Naive thymus-derived CD8-positive, alpha-beta T cell (primary cell): ENCODE results near the gene KCNE4. TPM values are rescaled to one million over a fixed set of nuclear protein-coding genes. Genes with fewer than 3 reads are reported as not detected.

Source experiments
- ATAC-seq, 2 donors: fragments of 150-1000 bp; cut with Tn5 transposase in 1 of 2; sonication (Bioruptor Pico), chemical (Tn5 transposase) in 1 of 2; 1 replicate in 1 of 2; 2 replicates in 1 of 2; pipeline ENCODE4 v1.10.0; 2021; ENCODE audit warnings: mild to moderate bottlenecking in 2 of 2, moderate library complexity in 2 of 2
- POLR2A ChIA-PET: fragments of 350-600 bp; sonication (Branson Sonifier 250); formaldehyde crosslinking; loops from one replicate; lab custom pipeline; 2021; ENCODE audit warnings: antibody characterized with exemption; lab: Charles Lee
- DNase-seq, 10 donors: peaks; one replicate each; pipeline versions ENCODE4 v3.0.0 to v3.0.0-alpha.2; 2020 to 2022
- H3K27ac Mint-ChIP-seq, 10 donors: one replicate each; pipeline ENCODE4 v1.8.0; 2020 to 2022; ENCODE audit warnings: mild to moderate bottlenecking in 10 of 10, mixed read lengths in 10 of 10, moderate library complexity in 4 of 10, inconsistent platforms in 1 of 10
- H3K27me3 Mint-ChIP-seq, 5 donors: one replicate each; pipeline ENCODE4 v1.8.0; 2021 to 2022; ENCODE audit warnings: mixed read lengths in 5 of 5
- H3K36me3 Mint-ChIP-seq, 3 donors: one replicate each; pipeline ENCODE4 v1.8.0; 2020 to 2022; ENCODE audit warnings: mixed read lengths in 3 of 3, mild to moderate bottlenecking in 2 of 3, inconsistent platforms in 1 of 3
- H3K4me1 Mint-ChIP-seq, 4 donors: one replicate each; pipeline ENCODE4 v1.8.0; 2021 to 2022; ENCODE audit warnings: mixed read lengths in 4 of 4
- H3K4me3 Mint-ChIP-seq, 10 donors: one replicate each; pipeline ENCODE4 v1.8.0; 2020 to 2022; ENCODE audit warnings: mild to moderate bottlenecking in 10 of 10, mixed read lengths in 10 of 10, moderate library complexity in 6 of 10, inconsistent platforms in 1 of 10
- H3K9me3 Mint-ChIP-seq, 9 donors: one replicate each; pipeline ENCODE4 v1.8.0; 2020 to 2022; ENCODE audit warnings: mixed read lengths in 9 of 9, mild to moderate bottlenecking in 3 of 9, inconsistent platforms in 1 of 9, moderate library complexity in 1 of 9
- polyA plus RNA-seq, 3 donors: library from polyadenylated mRNA; unstranded; fragments of 300-500 nt; fragmentation: Illumina TruSeq; gene quantifications; one replicate each; pipeline ENCODE4 v1.2.3, GENCODE V29; 2021
- total RNA-seq, 8 experiments: library from RNA in 2 of 8; stranded (reverse) in 2 of 8; gene quantifications; one replicate each; pipeline ENCODE4 v1.2.3 and lab custom pipeline; 2021 to 2026

Gene KCNE4
- total and polyA plus RNA-seq, 5 experiments from 2014 or later = not detected

DNA sequence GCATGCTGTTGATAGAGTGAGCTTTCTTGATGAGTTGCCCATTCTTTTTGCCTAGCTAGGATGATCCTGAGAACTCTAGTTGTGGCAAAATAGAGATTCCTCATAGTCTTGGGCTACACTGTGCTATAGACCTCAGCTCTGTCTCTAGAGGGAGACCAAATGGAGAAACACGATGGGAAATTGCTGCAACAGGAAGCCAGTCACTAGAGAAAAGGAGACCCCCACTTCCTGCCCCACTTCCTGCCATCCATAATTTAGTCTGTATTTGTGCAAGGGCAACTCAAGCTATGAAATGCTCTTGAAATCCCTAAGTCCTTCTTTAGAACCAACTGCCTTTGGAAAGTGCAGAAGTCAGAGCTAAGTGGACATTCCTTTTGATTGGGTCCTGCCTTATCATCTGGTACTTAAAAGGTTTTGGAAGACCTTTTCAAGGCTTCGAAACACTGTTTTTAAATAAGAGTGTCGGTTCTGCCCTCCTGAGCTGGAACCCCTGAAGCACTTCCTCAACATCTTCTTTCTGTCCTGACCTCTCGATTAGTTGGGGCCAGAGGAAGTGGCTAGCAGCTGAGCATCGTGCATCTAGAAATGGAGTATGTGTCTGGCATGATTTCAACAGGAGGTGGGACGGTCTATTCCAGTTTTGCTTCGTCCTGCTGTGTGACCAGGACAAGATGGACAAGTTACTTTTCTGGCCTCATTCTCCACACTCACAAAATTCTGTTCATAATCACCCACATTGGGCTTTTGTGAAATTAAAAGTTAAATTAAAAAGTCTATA, 8.6 kb upstream of the KCNE4 start:
- DNase-seq = no peak
- peaks cover 9 to 17% (median 15%) of the 10 kb centered on the region in 4 donors for H3K4me1 Mint-ChIP-seq
- ATAC-seq = no peak
- no peak overlapping the region for H3K4me3 Mint-ChIP-seq
- peaks cover 0 to 3% (median 0%) of the 10 kb centered on the region in 9 donors for H3K9me3 Mint-ChIP-seq
- H3K27ac Mint-ChIP-seq = peak overlapping the region in 2 of 10 donors; percentile 15 to 68
- no peaks in the 10 kb centered on the region for H3K36me3 Mint-ChIP-seq
- H3K27me3 Mint-ChIP-seq = peaks cover 0 to 12% (median 3%) of the 10 kb centered on the region in 5 donors
- POLR2A ChIA-PET = no interaction called here

DNA sequence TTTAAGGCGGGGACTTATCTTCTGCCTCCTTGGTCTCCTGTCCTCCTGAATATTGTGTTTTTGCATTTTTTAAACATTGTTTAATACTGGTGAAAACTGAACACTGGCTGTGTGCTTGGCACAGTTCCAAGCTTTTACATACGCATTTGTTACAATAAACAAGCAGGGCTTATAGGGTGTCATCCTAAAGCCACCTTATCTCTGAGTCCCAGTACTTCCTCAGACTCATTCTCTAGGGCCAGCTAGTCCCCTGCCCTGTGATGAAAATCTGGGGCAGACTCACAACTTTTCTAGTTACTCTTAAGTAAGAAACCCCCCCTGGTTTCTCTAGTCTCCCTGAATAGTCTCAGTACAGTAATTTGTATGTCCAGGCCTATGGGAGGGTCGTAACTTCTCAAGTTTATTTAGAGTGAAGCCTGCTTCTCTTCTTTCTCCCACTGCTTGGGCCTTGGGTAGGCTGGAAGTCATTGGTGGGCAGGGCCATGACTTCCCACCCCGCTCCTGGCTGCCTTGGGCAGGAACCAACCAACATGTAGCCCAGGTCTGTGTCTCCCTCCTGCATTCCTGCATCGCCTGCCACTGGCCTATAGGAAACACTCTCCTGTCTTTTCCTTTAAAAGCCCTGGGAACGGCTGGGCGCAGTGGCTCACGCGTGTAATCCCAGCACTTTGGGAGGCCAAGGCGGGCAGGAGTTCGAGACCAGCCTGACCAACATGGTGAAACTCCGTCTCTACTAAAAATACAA, 7.7 kb upstream of the KCNE4 start:
- ATAC-seq (no peak), DNase-seq (no peak)
- Mint-ChIP-seq H3K4me1 (peaks cover 9 to 17% (median 15%) of the 10 kb centered on the region in 4 donors), H3K4me3 (no peak overlapping the region), H3K27ac (peak overlapping the region in 1 of 10 donors; percentile 43), H3K9me3 (peaks cover 0 to 3% (median 0%) of the 10 kb centered on the region in 9 donors), H3K27me3 (peaks cover 0 to 12% (median 3%) of the 10 kb centered on the region in 5 donors), H3K36me3 (no peaks in the 10 kb centered on the region)
- POLR2A ChIA-PET = no interaction called here

DNA sequence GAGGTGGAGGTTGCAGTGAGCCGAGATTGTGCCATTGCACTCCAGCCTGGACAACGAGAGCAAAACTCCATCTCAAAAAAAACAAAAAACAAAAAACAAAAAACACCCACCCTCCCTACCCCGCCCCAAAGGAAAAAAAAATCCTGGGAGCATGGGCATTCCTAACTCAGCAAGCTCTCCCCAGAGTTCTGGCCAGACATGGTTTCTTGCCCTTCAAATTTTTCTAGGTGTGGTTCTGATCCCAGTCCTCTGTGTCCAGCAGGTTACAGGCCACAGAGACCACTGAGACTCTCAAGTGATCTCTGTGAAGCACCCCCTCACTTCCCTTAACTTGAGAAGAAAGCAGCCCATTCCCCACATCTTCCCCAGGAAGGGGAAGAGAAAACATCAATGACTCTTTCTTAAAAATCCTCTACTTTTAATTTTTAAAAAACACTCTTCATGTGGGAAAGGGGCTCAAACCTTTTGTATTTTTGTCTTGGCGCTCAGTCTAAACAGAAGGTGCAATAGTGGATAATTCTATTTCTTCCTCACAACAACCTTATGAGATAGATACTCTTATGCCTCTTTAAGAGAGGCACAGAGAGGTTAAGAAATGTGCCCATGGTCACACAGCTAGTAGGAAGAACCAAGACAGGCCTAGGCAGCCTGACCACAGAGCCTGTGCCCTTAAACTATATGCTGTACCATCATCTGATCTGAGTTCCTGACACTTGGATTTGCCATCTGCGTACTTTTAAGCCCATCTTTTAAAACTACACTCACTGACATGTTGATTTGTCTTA, 6.9 kb upstream of the KCNE4 start:
- no peaks in the 10 kb centered on the region for H3K36me3 Mint-ChIP-seq
- POLR2A ChIA-PET = no interaction called here
- no peak overlapping the region for H3K4me3 Mint-ChIP-seq
- ATAC-seq (no peak), DNase-seq (no peak)
- peaks cover 9 to 17% (median 15%) of the 10 kb centered on the region in 4 donors for H3K4me1 Mint-ChIP-seq
- H3K27ac Mint-ChIP-seq = no peak overlapping the region
- peaks cover 0 to 3% (median 0%) of the 10 kb centered on the region in 9 donors for H3K9me3 Mint-ChIP-seq
- peaks cover 0 to 13% (median 1%) of the 10 kb centered on the region in 5 donors for H3K27me3 Mint-ChIP-seq

DNA sequence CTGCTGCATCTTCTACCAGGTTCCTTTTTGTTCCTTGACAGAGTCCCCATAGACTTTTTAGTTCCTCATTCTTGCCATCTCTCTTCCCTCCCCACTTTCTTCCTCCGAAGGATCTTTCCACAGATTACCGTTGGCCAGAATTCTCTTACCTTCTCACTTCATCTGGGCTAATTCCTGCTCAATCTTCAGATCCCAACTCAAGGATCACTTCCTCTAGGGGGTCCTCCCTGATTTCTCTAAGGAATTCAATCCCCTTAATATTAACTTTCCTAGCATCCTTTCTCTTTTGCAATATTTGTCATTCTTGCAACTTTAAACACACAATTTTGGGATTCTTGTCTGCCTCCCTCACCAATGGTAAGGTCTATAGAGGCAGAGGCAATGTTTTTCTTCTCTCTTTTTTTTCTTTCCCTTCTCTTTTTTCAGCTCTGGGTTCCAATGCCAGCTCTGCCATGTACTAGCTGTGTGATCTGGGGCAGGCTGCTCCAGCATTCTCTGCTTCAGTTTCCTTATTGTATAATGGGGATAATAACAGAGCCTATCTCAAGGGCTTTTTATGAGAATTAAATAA, 5.4 kb upstream of the KCNE4 start:
- Mint-ChIP-seq H3K9me3 (peaks cover 0 to 4% (median 0%) of the 10 kb centered on the region in 9 donors), H3K36me3 (no peaks in the 10 kb centered on the region), H3K27ac (no peak overlapping the region)

DNA sequence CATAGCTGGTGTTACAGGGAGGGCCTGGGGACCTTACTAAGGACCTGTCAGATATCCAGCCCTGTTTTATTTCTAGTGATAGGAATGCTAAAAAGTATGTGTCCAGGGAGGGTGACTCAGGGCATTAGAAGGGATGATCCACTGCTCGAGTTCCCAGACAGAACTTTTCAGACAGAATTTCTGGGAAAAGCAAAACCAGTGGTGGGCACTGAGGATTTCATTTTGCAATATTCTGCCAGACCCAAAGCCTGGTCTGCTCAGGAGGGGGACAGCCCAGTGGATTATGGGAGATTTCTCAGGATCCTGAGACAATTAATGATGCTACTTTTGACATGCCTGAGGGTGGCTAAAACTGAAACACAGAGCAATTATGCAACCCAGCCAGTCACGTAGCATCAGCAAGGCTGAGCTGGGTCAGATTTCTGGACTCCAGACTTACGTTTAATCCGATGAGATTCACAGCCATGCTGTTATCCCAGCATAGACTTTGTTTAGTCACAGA, 4.7 kb upstream of the KCNE4 start:
- peaks cover 4 to 23% (median 11%) of the 10 kb centered on the region in 5 donors for H3K27me3 Mint-ChIP-seq
- no peak for DNase-seq
- POLR2A ChIA-PET = no interaction called here
- H3K9me3 Mint-ChIP-seq = peaks cover 0 to 4% (median 0%) of the 10 kb centered on the region in 9 donors
- no peak overlapping the region for H3K4me3 Mint-ChIP-seq
- H3K36me3 Mint-ChIP-seq = no peaks in the 10 kb centered on the region
- H3K4me1 Mint-ChIP-seq = peaks cover 8 to 16% (median 14%) of the 10 kb centered on the region in 4 donors
- no peak for ATAC-seq
- no peak overlapping the region for H3K27ac Mint-ChIP-seq

More for the DNA sequence above, 5.4 kb upstream of the KCNE4 start:
- Mint-ChIP-seq H3K4me3 (no peak overlapping the region), H3K4me1 (peaks cover 10 to 17% (median 15%) of the 10 kb centered on the region in 4 donors), H3K27me3 (peaks cover 4 to 20% (median 11%) of the 10 kb centered on the region in 5 donors)
- ATAC-seq (no peak), DNase-seq (no peak)
- POLR2A ChIA-PET = no interaction called here

DNA sequence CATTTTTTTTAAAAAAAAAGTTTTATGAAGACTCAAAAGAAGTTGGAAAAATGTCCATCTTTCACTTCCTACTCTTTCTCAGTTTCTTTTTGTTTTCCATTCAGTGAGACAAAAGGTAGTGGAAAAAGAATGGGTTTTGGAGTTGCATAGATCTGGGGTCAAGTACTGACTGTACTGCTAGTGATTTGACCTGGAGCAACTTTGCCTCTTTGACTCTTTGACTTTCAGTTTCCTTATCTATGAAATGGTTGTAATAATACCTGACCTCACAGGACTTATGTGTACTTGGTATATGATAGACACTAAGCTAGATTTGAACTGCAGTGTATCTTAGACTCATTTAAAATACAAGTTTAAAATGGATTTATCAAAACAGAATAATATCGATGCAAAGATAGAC, 3.5 kb upstream of the KCNE4 start:
- no peak for ATAC-seq
- Mint-ChIP-seq H3K9me3 (peaks cover 0 to 4% (median 0%) of the 10 kb centered on the region in 9 donors), H3K4me1 (peaks cover 6 to 8% (median 6%) of the 10 kb centered on the region in 4 donors), H3K27ac (no peak overlapping the region), H3K4me3 (no peak overlapping the region), H3K36me3 (no peaks in the 10 kb centered on the region), H3K27me3 (peaks cover 4 to 23% (median 11%) of the 10 kb centered on the region in 5 donors)
- POLR2A ChIA-PET = no interaction called here
- no peak for DNase-seq

DNA sequence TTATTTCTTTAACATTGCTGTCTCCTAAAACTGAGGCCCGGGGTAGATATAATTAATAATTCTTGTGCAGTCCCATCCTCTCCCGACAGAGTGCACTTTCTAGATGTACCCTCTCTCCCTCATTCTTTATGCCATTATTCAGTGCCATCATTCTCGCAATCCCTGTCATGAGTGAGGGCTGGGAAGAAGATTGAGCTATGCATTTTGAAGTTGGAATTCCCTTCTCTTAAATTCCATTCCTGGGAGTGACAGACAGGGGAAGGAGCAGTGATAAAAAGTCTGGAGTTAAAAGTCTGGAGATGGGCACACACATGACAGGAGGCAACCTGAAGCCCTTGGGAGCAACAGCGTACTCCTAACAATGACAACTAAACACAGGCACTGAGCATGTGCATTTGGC, 2.6 kb upstream of the KCNE4 start:
- H3K4me3 Mint-ChIP-seq = no peak overlapping the region
- no peaks in the 10 kb centered on the region for H3K36me3 Mint-ChIP-seq
- ATAC-seq (no peak), DNase-seq (no peak)
- no peak overlapping the region for H3K27ac Mint-ChIP-seq
- POLR2A ChIA-PET = no interaction called here
- peaks cover 0 to 4% (median 0%) of the 10 kb centered on the region in 9 donors for H3K9me3 Mint-ChIP-seq
- H3K27me3 Mint-ChIP-seq = peaks cover 4 to 32% (median 11%) of the 10 kb centered on the region in 5 donors
- H3K4me1 Mint-ChIP-seq = peaks cover 0 to 6% (median under 1%) of the 10 kb centered on the region in 4 donors

DNA sequence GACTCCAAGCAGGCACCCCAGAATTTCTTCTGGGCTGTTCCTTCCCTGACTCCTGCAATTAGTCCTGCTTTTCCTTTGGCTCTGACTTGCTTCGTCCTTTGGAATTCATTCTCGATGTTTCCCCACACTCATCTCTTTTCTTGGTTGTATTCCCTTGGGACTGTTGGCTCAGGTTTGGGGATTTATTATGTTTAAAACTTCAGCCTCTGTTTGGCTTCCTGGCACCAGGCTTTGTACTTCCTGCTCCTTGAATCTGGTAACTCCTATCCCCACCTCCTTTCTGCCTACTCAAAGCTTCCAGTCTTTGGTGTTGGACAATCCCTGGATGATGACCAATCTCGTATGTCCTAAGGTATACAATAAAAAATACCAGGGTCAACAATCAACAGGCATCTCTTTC, 1.8 kb upstream of the KCNE4 start:
- H3K4me3 Mint-ChIP-seq = no peak overlapping the region
- DNase-seq (no peak), ATAC-seq (no peak)
- POLR2A ChIA-PET = no interaction called here
- H3K27ac Mint-ChIP-seq = peak overlapping the region in 1 of 10 donors; percentile 84
- H3K27me3 Mint-ChIP-seq = peaks cover 4 to 33% (median 11%) of the 10 kb centered on the region in 5 donors
- H3K9me3 Mint-ChIP-seq = peaks cover 0 to 4% (median 0%) of the 10 kb centered on the region in 9 donors
- H3K36me3 Mint-ChIP-seq = no peaks in the 10 kb centered on the region
- H3K4me1 Mint-ChIP-seq = peaks cover 0 to 6% (median 0%) of the 10 kb centered on the region in 4 donors

DNA sequence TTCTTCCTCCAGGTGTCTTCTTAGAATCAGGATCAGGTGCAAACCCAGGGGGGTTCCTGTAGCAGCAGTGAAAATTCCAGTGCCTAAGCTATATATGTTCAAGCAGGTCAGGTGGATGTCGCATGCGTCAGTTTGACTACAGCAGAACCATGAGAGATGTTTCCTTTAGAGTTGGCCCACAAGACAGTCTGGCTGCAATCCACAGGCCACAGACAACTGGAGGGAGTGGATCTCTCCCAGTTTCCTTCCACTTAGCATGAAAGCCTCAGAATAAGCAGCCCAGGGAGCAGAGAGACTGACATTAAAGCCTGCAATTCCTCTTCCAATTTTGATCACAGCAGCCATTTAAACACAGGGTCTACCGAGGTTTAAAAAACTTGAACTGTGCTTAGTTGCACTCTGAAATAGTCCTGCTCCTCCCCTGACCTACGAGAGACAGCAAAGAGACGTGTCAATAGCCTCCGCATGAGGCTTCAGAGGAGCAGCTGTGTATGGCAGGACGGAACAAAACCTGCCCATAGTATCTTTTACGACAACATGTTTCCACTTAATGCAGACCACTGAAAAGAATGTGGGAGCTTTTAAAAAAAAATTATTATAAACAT, 988 bp upstream of the KCNE4 start:
- Mint-ChIP-seq H3K27me3 (peaks cover 5 to 41% (median 11%) of the 10 kb centered on the region in 5 donors), H3K27ac (no peak overlapping the region), H3K4me3 (no peak overlapping the region), H3K4me1 (peaks cover 0 to 6% (median 0%) of the 10 kb centered on the region in 4 donors), H3K36me3 (no peaks in the 10 kb centered on the region), H3K9me3 (peaks cover 0 to 4% (median 0%) of the 10 kb centered on the region in 9 donors)
- POLR2A ChIA-PET = no interaction called here
- DNase-seq = no peak
- no peak for ATAC-seq

DNA sequence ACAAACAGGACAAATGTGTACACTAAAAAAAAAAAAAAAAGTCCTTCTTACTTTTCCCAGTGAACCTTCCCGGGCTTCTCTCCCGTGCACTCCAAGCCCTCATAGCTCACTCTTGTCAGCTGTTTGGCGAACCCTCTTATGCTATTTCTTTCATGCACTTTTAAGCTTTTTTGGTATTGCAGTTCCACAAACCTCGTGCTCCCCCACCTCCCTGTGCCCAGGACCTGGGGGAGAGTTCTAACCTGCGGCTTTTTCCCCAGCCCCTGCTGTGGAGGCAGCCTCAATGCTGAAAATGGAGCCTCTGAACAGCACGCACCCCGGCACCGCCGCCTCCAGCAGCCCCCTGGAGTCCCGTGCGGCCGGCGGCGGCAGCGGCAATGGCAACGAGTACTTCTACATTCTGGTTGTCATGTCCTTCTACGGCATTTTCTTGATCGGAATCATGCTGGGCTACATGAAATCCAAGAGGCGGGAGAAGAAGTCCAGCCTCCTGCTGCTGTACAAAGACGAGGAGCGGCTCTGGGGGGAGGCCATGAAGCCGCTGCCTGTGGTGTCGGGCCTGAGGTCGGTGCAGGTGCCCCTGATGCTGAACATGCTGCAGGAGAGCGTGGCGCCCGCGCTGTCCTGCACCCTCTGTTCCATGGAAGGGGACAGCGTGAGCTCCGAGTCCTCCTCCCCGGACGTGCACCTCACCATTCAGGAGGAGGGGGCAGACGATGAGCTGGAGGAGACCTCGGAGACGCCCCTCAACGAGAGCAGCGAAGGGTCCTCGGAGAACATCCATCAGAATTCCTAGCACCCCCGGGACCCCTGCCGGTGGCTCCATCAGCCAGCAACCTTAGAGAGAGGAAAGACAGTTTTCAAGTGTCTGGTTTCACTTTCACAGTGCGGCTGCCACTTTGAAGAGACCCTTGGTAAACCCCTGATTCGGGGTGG, 826 bp downstream of the KCNE4 start:
- Mint-ChIP-seq H3K4me1 (peaks cover 0 to 1% (median 0%) of the 10 kb centered on the region in 4 donors), H3K27ac (no peak overlapping the region), H3K9me3 (peaks cover 0 to 2% (median 0%) of the 10 kb centered on the region in 9 donors), H3K36me3 (no peaks in the 10 kb centered on the region), H3K4me3 (no peak overlapping the region), H3K27me3 (peaks cover 4 to 56% (median 11%) of the 10 kb centered on the region in 5 donors)
- no peak for ATAC-seq
- no peak for DNase-seq
- POLR2A ChIA-PET = no interaction called here
